Measurements from ENCODE around the gene NOL4L.

DNA sequence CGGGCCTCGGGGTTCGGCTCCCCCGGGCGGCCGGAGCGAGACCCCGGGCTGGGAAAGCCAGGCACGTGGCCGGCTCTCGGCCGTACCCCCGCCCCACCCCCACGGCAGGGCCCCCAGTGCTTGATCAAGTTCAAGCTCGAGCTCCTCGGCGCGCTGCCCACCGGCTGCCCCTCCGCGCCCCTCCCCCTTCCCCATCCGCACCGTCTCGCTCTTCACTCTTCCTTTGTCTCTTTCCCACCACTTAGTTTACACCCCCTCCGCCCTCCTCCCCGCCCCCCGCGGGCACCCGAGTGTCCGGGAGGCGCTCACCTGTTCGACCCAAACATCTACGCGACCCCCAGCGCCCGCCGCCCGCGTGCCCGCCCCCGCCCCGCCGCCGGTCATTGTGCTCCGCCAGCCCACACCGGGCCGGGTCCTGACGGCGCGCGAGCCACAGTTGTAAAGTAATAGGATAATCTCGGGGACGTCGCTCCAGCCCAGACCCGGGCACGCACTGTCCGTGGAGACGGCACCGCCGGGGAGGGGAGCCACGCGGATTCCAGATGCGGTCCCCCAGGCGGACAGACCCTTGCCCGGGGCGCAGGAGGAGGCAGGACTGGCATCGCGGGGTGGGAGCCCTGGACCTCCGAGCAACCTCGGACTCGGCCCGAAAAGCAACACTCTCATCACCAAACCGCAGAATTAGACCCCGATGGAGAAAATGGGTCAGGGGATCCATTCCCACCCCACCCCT is 100.7 kb downstream of the NOL4L start:
- no peak for TF ChIP-seq POLR2A (IDR thresholded peaks at IDR 0.05; ENCODE audit: low read depth, low read length)
- no peak for TF ChIP-seq POLR2AphosphoS5 (IDR thresholded peaks at IDR 0.05; ENCODE audit: low read depth, low read length)
- no peak for TF ChIP-seq TAF1 (IDR thresholded peaks at IDR 0.05; ENCODE audit: low read depth, low read length)
- TF ChIP-seq SPI1 (IDR thresholded peaks at IDR 0.05; ENCODE audit: low read depth, low read length): no peak
